Activated CD4-positive, alpha-beta T cell treated with anti-CD3 and anti-CD28 coated beads, Interleukin-2, Interleukin-6, amounts not matched to agents 100 ng/mL and 50 ng/mL, durations not matched to agents 16 hours and 8 hours (primary cell): ENCODE results near the gene TP53I11.

Source experiments
- DNase-seq: peaks from one replicate; pipeline ENCODE4 v3.0.0-alpha.2; 2020

Gene TP53I11

GRCh38 chr11:44955015-44955738, 4.5 kb upstream of the TP53I11 start:
- peak; percentile 17 for DNase-seq

DNA sequence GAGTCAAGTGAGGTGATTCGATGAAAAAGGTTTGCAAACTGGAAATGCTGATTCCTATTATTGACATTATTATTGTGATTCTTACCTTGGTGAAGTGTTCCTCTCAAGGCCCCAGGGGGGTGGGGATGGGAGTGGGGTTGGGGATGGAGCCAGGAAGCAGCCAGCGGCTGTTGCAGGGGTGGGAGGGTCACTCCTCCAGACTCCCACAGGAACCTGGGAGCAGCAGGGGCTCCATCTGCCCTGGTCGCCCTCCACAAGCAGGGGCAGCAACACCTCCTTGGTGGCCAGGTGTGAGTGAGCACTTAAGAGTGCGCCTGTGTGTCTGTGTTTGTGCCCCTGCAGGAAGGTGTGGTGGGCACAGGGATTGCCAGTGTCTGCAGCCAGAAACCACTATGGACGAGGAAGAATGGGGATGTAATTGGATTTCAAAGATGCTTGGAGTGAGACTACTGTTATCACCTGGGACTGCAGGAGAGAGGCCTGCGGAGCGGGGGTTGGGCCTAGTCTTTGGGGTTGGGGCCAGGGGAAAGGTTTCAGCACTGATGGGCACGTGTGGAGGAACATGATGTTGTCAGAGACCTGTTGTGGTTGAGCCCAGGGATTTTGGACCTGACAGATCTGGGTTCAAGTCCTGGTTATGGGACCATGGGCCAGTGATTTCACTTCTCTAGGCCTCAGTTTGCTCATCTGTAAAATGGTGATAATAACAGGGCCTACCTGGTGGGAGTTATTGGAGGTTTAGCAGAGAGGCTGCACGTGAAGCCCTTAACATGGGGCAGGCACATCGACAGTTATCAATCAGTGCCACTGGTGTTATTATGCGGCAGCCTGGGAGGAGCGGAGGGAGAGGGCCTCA, 3.6 kb upstream of the TP53I11 start:
- DNase-seq: no peak

GRCh38 chr11:44952500-44953260, 2.0 kb upstream of the TP53I11 start:
- no peak for DNase-seq

- DNase-seq: no peak
Observed at GRCh38 chr11:44952082-44952481, 1.4 kb upstream of the TP53I11 start.

DNA sequence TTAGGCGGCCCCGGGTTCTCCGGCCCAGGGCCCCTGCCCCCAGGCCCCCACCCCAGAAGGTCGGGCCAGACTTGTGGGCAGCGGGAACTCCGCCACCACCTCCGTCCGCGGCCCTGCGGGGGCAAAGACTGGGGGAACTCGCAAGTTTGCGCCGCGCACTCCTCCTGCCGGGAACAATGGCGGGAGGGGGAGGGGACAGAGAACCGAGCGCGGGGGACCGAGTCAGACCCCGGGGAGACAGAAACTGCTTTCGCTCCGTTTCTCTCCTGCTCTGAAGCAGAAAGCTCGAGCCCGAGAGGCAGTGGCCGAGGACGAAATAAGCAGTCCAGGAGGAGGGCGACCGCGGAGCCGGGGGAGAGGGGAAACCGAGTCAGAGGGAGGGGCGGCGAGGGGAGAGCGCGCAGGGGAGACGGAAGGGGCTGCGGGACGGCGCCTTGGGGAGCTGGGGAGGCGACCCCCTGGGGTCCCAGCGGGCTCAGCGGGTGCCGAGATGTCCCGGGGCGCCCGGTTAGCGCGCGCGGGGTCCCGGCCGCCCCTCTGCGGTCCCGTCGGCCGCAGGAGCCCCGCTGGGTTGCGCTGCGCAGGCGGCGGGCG, 555 bp downstream of the TP53I11 start:
- DNase-seq: peak; percentile 12

GRCh38 chr11:44949160-44950030, 1.3 kb downstream of the TP53I11 start:
- peak; percentile 18 for DNase-seq

DNA sequence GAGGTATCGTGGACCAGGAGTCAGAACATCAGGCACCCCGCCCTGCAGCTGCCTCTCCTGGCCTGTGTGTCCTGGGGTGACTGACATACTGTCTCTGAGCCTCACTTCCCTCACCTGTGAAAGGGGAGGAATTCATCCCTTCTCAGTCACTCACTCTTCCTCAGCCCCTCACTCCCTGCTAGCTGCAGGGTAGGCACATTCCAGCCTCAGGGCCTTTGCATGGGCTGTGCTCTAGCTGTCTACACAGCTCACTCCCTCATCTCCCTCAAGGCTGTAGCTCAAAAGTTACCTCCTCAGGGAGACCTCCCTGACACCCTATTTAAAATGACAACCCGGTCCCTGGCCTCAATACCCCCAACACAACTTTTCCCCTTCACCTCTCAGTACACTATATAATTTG, 2.5 kb downstream of the TP53I11 start:
- no peak for DNase-seq

- DNase-seq: no peak
Observed at GRCh38 chr11:44947114-44947513, 3.6 kb downstream of the TP53I11 start.

DNA sequence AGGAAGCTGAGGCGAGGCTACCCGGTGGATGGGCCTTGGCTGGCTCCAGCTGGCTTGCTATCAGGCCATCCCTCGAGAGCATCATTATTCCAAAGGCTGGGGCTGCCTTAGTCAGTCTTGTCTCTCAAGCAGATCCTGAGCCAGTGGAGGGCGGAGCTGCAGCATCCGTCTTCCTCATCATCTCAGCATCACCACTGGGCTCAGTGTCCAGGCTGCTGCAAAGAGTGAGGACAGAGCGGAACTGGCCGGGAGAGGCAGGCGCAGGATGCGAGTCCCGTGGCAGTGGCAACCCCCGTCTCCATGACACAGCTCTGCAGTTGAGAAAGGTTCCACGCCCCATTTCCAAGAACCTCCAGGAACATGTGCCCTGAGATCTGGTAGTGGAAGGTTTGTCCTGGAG, 4.4 kb downstream of the TP53I11 start:
- DNase-seq: no peak

- no peak for DNase-seq
Observed at GRCh38 chr11:44945666-44946065, 5.0 kb downstream of the TP53I11 start.

GRCh38 chr11:44944853-44945235, 5.8 kb downstream of the TP53I11 start:
- no peak for DNase-seq

- DNase-seq: no peak
Observed at GRCh38 chr11:44944181-44944852, 6.4 kb downstream of the TP53I11 start.

GRCh38 chr11:44943696-44944095, 7.0 kb downstream of the TP53I11 start:
- no peak for DNase-seq

- no peak for DNase-seq
Observed at GRCh38 chr11:44943118-44943517, 7.6 kb downstream of the TP53I11 start.

DNA sequence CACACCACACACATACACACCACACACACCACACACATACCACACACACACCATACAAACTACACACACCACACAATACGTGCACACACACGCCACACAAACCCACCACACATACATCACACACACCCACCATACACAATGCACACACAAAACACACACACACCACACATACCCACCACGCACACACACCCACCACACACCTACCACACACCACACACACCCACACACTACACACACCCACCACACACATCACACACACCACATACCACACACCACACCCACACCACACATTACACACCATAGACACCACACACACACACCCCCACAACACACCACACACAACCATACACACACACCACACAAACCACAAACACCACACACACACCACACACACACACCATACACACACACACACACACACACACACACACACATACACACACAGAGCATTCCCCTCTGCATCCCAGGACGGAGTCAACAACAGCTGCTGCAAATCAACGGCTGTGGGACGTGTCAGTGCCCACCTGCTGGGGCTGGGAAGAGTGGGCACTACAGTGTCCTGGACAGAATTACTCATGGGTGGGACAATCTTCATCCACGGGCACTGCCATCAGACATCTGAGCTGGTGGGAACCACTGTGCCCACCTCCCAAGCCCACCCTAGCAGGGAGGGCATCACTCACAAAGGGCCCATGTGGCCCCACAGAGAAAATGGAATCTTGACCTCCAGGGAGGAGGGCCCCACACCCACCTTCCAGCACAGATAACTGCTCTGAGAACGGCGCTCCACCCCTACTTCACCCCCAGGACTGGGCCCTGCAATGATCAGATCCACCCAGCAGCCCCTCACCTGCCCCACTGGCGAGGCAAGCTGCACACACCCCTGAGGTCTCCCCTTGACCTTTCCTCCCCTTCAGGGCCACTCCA, 8.4 kb downstream of the TP53I11 start:
- no peak for DNase-seq

GRCh38 chr11:44941259-44942021, 9.2 kb downstream of the TP53I11 start:
- no peak for DNase-seq

DNA sequence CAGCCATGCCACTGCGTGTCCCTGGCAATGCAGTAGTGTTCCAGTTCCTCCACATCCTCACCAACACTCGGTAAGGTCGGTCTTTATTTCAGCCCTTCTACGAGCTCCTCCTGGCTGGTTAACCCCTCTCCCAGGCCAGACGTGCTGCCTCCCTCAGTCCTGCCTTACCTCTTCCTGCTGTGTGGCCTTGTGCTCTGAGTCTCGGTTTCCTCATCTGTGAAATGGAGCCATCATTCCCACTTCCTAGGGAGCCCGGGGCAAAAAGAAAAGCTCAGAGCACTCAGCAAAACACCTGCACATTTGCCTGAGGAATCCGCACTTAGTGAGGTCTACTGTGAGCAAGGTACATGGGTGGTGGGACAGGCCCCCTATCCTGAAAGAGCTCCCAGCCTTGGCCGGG, 9.8 kb downstream of the TP53I11 start:
- DNase-seq: no peak

- DNase-seq: no peak
Observed at GRCh38 chr11:44940404-44940803, 10.3 kb downstream of the TP53I11 start.

DNA sequence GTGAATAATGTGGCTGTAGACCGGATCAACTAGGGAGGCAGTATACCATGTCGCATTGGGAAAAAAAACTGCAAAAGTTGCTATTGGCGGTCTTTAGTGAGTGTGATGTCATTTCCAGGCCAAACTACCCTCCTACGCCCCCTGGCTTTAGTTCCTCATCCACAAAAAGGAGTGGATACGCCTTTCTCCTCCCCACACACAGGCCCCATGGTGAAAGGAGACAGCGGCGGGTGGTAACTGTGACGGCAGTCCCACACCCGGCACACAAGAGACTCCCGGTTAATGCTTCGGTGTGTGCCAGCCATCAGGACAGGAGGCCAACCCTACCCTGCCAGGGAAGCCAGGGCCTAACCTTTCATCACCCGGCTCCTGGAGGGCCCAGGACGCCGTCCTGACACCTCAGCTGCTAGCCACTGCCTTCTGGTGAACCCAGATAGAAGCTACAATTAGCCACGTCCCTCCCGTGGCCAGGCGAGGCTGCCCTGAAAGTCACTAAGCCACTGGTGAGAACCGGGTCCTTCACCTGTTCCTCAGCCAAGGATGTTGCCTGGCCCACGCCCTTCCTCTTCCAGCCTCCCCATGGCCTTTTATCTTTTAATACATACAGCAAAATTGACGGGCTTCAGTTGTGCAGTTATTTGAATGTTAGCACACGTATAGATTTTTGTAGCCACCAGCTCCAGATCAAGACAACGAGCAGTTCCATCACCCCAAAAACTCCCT, 10.8 kb downstream of the TP53I11 start:
- DNase-seq: no peak
